ENCODE measurements around the gene CDC42BPG.

The CDC42BPG gene

DNA sequence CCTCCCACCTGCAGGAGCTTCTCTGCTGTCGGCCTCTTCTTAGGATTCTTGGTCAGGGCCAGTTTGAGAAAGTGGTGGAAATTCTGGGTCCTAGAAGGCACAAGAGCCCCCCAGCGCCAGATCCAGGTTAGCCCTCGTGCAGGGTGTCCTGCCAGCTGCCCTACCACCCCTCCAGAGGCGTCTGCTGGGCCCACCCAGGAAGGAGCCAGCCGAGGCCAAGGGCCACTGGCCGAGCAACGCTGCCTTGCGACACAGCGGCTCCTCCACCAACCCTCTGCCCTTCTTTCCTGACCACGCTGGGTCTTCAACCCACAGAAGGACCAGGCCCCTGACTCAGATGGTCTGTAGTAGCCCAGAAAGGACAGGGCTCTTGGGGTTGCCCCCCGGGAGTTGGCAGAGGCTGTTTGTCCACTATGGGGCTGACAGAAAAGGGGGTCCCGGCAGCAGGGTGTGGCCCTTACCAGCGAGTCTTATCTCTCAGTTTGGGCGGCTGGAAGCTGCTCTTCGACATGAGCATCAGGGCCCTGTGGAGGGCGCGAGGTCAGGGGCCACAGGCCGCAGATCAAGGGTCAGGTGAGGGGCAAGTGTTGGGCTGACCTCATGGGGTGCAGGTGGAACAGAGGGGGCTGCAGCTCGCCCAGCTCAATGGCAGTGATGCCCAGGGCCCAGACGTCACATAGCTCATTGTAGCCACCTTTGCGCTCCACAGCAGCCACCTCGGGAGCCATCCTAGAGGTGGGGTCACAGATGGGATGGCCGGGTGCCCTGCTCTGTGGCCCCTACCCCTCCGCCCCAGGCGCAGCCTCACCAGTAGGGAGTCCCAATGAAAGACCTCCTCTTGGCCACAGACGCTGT, 43.9 kb downstream of the CDC42BPG start:
- peaks cover 0 to 42% of the 10 kb centered on the region in 2 experiments; a peak in 1 of 3 replicates for H3K36me3 ChIP-seq (ENCODE audit: control insufficient read depth in 2 of 2, insufficient read depth in 1 of 2, low read length in 2 of 2)
- H3K4me1 ChIP-seq (ENCODE audit: control insufficient read depth, insufficient read depth, low read length): peaks cover 4% of the 10 kb centered on the region
- TF ChIP-seq ZNF426 (tag by site-specific recombination; IDR thresholded peaks at IDR 0.05) (no peak), BCL11A (tag by site-specific recombination; IDR thresholded peaks at IDR 0.05; ENCODE audit: low read depth) (peak; percentile 67; the same call in 1 of the 2 replicates), BCL11B (tag by site-specific recombination; IDR thresholded peaks at IDR 0.05; ENCODE audit: low read depth) (peak; percentile 95)
- H3K9me3 ChIP-seq (ENCODE audit: control insufficient read depth, insufficient read depth, low read depth, low read length): no peaks in the 10 kb centered on the region
- ChIA-PET POLR2A (interaction anchor here (2.5 kb wide), 1 partner anchor 22 kb away, joined by 13 read pairs; the partner anchor contains the start of gene SF1), CTCF (interaction anchor here (0.5 to 1.6 kb wide), 5 partner anchors 10 to 88 kb away, joined by 3 to 4 read pairs (median 3); no protein-coding TSS in a partner anchor)
- no peak overlapping the region for H3K4me3 ChIP-seq (ENCODE audit: low read depth, low read length)
- H3K27ac ChIP-seq (ENCODE audit: extremely low read depth, low read depth, low read length): no peak overlapping the region

DNA sequence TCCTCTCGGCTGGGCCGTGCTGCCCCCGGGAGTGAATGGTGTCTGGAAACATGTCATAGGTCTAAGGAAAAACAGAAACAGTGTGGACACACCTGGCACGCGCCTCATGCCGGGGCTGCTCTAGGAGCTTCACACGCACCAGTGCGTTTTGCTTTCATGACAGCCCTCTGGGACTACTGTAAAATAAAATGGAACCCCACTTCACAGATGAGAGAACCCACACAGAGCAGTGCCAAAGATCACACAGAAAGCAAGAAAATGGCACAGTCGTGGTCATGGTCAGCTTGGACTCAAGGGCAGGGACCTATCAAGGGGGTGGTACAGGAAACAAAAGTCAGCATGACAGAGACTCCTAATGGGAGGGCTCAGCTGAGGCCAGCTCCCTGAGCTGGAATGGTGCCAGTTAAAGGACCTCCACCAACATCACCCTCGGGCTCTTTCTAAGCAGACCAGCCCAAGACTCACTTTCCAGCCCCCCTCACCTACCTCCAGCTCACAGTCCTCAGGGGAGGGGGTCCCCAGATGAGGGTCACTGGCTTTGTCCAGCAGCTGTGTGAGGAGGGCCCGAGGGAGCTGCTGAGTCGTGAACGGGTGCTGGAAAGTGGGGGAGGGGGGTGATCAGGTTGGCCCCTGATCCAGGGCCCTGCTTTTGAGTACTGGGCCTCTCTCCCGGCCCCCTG, 44.7 kb downstream of the CDC42BPG start:
- Histone ChIP-seq H3K36me3 (ENCODE audit: control insufficient read depth in 2 of 2, insufficient read depth in 1 of 2, low read length in 2 of 2) (peaks cover 0 to 34% of the 10 kb centered on the region in 2 experiments; a peak in 1 of 3 replicates), H3K4me3 (ENCODE audit: low read depth, low read length) (no peak overlapping the region), H3K27ac (ENCODE audit: extremely low read depth, low read depth, low read length) (no peak overlapping the region), H3K9me3 (ENCODE audit: control insufficient read depth, insufficient read depth, low read depth, low read length) (no peaks in the 10 kb centered on the region), H3K4me1 (ENCODE audit: control insufficient read depth, insufficient read depth, low read length) (peaks cover 4% of the 10 kb centered on the region)
- CTCF ChIA-PET: interaction anchor here (0.6 to 1.6 kb wide), 7 partner anchors 10 to 88 kb away, joined by 3 to 4 read pairs (median 3); no protein-coding TSS in a partner anchor
- TF ChIP-seq GLI2 (tag by site-specific recombination; IDR thresholded peaks at IDR 0.05; ENCODE audit: borderline replicate concordance, low read depth) (no peak), EGR2 (tag by site-specific recombination; IDR thresholded peaks at IDR 0.05; ENCODE audit: low read depth) (no peak), OSR2 (tag by site-specific recombination; IDR thresholded peaks at IDR 0.05) (no peak), ZNF292 (tag by site-specific recombination; IDR thresholded peaks at IDR 0.05; ENCODE audit: borderline replicate concordance, low read depth) (no peak), SCRT1 (tag by site-specific recombination; IDR thresholded peaks at IDR 0.05; ENCODE audit: borderline replicate concordance) (no peak), HOXC10 (CRISPR knock-in tag; IDR thresholded peaks at IDR 0.05) (no peak), ZSCAN30 (tag by site-specific recombination; IDR thresholded peaks at IDR 0.05) (no peak), ZNF211 (tag by site-specific recombination; IDR thresholded peaks at IDR 0.05; ENCODE audit: low read depth) (no peak)
- TF ChIP-seq, protein P1, sequence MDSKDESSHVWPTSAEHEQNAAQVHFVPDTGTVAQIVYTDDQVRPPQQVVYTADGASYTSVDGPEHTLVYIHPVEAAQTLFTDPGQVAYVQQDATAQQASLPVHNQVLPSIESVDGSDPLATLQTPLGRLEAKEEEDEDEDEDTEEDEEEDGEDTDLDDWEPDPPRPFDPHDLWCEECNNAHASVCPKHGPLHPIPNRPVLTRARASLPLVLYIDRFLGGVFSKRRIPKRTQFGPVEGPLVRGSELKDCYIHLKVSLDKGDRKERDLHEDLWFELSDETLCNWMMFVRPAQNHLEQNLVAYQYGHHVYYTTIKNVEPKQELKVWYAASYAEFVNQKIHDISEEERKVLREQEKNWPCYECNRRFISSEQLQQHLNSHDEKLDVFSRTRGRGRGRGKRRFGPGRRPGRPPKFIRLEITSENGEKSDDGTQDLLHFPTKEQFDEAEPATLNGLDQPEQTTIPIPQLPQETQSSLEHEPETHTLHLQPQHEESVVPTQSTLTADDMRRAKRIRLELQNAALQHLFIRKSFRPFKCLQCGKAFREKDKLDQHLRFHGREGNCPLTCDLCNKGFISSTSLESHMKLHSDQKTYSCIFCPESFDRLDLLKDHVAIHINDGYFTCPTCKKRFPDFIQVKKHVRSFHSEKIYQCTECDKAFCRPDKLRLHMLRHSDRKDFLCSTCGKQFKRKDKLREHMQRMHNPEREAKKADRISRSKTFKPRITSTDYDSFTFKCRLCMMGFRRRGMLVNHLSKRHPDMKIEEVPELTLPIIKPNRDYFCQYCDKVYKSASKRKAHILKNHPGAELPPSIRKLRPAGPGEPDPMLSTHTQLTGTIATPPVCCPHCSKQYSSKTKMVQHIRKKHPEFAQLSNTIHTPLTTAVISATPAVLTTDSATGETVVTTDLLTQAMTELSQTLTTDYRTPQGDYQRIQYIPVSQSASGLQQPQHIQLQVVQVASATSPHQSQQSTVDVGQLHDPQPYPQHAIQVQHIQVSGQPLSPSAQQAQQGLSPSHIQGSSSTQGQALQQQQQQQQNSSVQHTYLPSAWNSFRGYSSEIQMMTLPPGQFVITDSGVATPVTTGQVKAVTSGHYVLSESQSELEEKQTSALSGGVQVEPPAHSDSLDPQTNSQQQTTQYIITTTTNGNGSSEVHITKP (tag by site-specific recombination; IDR thresholded peaks at IDR 0.05): 0 out of 2 replicates have a peak, but pooled peaks have one; percentile 39
- POLR2A ChIA-PET: interaction anchor here (2.5 kb wide), 1 partner anchor 21 kb away, joined by 13 read pairs; the partner anchor contains the start of gene SF1

DNA sequence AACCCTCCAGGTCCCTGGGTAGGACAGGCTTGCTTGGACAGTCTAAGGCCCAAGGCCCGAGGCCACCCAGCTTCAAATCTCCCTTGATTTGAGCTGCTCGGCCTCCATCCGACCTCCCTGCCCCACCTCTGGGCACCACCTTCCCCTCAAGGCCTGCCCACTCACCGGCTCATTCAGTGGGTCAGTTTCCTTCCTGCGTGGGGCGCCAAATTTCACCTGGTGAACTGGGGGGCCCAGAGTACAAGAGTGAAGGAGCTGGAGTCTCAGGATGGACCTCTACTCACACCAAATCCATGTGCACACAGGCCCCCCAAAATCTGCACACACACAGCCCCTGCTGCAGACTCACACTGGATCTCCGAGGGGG, 45.2 kb downstream of the CDC42BPG start:
- H3K4me1 ChIP-seq (ENCODE audit: control insufficient read depth, insufficient read depth, low read length): peaks cover 4% of the 10 kb centered on the region
- CTCF ChIA-PET: interaction anchor here (0.6 to 1.6 kb wide), 7 partner anchors 10 to 89 kb away, joined by 3 to 4 read pairs (median 3); no protein-coding TSS in a partner anchor
- no peak overlapping the region for H3K27ac ChIP-seq (ENCODE audit: extremely low read depth, low read depth, low read length)
- POLR2A ChIA-PET: interaction anchor here (2.5 kb wide), 1 partner anchor 21 kb away, joined by 13 read pairs; the partner anchor contains the start of gene SF1
- peaks cover 0 to 29% of the 10 kb centered on the region in 2 experiments; a peak in 1 of 3 replicates for H3K36me3 ChIP-seq (ENCODE audit: control insufficient read depth in 2 of 2, insufficient read depth in 1 of 2, low read length in 2 of 2)
- H3K4me3 ChIP-seq (ENCODE audit: low read depth, low read length): no peak overlapping the region
- no peaks in the 10 kb centered on the region for H3K9me3 ChIP-seq (ENCODE audit: control insufficient read depth, insufficient read depth, low read depth, low read length)
- no peak for TF ChIP-seq MZF1 (tag by site-specific recombination; IDR thresholded peaks at IDR 0.05; ENCODE audit: borderline replicate concordance)
- no peak for TF ChIP-seq GLI4 (tag by site-specific recombination; IDR thresholded peaks at IDR 0.05)
- no peak for TF ChIP-seq ZNF585B (tag by site-specific recombination; IDR thresholded peaks at IDR 0.05)
- TF ChIP-seq ZNF423 (tag by site-specific recombination; IDR thresholded peaks at IDR 0.05): no peak
- TF ChIP-seq, protein P2, sequence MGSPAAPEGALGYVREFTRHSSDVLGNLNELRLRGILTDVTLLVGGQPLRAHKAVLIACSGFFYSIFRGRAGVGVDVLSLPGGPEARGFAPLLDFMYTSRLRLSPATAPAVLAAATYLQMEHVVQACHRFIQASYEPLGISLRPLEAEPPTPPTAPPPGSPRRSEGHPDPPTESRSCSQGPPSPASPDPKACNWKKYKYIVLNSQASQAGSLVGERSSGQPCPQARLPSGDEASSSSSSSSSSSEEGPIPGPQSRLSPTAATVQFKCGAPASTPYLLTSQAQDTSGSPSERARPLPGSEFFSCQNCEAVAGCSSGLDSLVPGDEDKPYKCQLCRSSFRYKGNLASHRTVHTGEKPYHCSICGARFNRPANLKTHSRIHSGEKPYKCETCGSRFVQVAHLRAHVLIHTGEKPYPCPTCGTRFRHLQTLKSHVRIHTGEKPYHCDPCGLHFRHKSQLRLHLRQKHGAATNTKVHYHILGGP (tag by site-specific recombination; IDR thresholded peaks at IDR 0.05): no peak
- TF ChIP-seq, protein P3, sequence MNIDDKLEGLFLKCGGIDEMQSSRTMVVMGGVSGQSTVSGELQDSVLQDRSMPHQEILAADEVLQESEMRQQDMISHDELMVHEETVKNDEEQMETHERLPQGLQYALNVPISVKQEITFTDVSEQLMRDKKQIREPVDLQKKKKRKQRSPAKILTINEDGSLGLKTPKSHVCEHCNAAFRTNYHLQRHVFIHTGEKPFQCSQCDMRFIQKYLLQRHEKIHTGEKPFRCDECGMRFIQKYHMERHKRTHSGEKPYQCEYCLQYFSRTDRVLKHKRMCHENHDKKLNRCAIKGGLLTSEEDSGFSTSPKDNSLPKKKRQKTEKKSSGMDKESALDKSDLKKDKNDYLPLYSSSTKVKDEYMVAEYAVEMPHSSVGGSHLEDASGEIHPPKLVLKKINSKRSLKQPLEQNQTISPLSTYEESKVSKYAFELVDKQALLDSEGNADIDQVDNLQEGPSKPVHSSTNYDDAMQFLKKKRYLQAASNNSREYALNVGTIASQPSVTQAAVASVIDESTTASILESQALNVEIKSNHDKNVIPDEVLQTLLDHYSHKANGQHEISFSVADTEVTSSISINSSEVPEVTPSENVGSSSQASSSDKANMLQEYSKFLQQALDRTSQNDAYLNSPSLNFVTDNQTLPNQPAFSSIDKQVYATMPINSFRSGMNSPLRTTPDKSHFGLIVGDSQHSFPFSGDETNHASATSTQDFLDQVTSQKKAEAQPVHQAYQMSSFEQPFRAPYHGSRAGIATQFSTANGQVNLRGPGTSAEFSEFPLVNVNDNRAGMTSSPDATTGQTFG (tag by site-specific recombination; IDR thresholded peaks at IDR 0.05; ENCODE audit: borderline replicate concordance): no peak
- no peak for TF ChIP-seq ZNF223 (tag by site-specific recombination; IDR thresholded peaks at IDR 0.05)
- no peak for TF ChIP-seq ZNF114 (tag by site-specific recombination; IDR thresholded peaks at IDR 0.05)
- no peak for TF ChIP-seq ZNF501 (tag by site-specific recombination; IDR thresholded peaks at IDR 0.05)
- TF ChIP-seq ZNF19 (tag by site-specific recombination; IDR thresholded peaks at IDR 0.05; ENCODE audit: low read depth): no peak

Data from HEK293 (cell line).